Stimulated activated CD8-positive, alpha-beta memory T cell treated with anti-CD3 and anti-CD28 coated beads, Interleukin-15, amount 100 ng/mL, for 48 hours (primary cell): ENCODE data around the gene HNF4A.

Experiments
- DNase-seq, 2 donors: peaks; one replicate each; pipeline ENCODE4 v3.0.0-alpha.2; 2020; ENCODE audit warnings: low read depth in 2 of 2

Gene HNF4A

GRCh38 chr20:44392088-44392775 lies 36.7 kb downstream of the HNF4A start:
- DNase-seq, result no peak

- no peak for DNase-seq
Measured at GRCh38 chr20:44392776-44393607, 37.5 kb downstream of the HNF4A start.

DNA sequence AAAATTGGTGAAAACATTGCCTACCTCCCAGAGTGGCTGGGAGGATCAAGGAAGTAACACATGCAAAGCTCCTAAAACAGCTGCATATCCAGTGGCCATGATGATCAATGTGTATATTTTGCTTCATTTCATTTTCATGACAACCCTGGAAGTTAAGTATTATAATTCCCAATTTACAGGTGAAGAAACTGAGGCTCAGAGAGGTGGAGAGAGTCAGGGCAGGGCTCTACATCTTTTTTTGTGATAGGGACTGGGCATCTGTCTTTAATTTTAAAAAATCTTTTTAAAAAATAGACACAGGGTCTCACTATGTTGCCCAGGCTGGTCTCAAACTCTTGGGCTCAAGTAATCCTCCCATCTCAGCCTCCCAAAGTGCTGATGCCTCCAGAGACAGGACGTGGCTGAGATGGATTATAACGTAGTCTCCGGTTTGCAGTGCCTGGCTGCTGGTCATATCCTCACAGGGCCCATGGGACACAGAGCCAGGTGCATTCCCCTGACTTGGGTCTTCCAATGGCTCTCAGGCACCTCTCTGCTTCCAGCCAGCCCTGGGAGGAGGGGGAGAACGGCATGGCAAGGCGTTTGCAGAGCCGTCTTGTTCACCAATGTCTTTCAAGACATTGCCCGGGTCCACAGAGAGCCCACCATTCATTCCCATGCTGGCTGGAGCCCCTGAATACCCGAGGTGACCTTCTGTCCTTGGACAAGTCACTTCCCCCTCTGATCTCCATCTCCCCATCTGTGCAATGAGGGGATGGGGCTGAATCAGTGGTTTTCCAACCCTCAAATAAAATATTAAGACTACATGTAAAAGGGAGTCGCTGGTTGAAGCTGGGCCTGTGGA lies 38.3 kb downstream of the HNF4A start:
- no peak for DNase-seq

GRCh38 chr20:44394452-44394701 lies 38.9 kb downstream of the HNF4A start:
- DNase-seq, result no peak

- DNase-seq, result no peak
Measured at GRCh38 chr20:44394702-44395460, 39.4 kb downstream of the HNF4A start.

DNA sequence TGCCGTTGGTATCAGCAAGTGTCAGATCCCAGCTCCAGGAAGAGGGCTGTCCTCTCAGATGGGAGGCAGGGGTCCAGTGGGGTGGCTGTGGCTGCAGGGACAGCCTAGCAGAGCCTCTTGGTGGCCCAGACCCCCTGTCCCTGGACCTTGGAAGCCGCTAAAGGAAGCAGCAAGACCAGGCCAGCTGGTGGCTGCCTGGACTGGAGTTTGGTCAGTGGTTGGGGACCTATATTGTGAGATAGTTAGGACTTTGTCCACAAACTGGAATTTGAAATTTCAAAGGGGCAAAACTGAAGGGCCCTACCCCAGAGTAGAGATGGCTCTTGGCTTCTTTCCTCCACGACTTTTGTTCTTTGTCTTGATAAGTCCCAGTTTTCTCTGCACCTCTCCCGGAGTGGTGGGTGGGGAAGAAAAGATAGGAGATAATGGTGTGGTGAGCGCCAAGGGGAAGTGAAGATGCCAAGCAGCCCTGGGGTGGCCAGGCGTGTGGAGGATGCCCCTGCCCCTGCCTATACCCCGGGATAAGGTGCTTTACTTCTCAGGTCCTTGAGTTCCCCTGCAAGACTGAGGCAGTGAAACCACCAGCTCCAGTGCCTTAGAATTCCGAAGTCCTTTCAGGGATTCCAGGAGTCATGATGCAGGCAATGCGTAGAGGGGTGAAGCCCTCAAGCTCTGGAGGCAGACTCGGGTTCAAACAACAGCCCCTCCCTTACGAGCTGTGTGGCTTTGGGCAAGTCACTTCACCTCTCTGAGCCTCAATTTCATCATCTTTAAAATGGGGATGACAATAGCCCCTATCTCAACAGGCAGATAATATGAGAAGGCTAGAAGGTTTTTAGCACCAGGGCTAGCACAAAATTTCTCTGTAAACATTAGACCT lies 40.2 kb downstream of the HNF4A start:
- no peak for DNase-seq

- no peak for DNase-seq
Measured at GRCh38 chr20:44396369-44397130, 41.1 kb downstream of the HNF4A start.

DNA sequence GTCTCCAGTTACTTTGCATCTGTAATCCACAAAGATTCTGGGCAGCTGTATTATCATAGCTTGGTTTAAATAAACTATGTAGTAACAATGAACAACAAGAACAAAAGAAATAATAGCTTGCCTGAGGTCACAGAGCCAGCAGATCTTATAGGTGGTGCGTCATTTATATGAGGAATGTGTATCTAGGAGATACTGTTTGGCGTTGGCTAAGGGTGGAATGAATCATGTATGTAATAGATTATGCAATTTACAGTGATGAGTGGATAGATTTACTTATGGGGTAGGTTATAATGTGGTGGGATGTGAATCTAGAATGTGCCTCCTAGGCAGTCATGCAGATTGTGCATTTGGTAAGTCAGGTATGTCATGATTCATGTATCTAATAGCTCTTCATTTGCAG lies 42.8 kb downstream of the HNF4A start:
- no peak for DNase-seq

DNA sequence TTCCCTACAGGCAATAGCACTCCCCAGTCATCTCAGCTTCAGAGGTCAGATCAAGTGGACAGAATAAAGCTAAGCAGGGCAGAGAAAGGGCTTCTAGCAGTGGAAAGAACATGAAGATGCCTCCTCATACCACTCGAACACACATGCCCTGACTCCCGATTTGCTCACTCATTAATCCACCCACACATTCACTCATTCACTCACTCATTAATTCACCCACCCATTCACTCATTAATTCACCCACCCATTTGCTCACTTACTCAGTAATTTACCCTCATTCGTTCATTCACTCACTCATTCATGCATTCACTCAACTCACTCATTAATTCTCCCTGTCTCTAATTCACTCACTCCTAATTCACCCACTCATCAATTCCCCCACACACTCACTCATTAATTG lies 43.9 kb downstream of the HNF4A start:
- DNase-seq, result no peak

GRCh38 chr20:44400671-44400969 lies 45.1 kb downstream of the HNF4A start:
- DNase-seq, result no peak

GRCh38 chr20:44400970-44401769 lies 45.7 kb downstream of the HNF4A start:
- DNase-seq, result no peak

DNA sequence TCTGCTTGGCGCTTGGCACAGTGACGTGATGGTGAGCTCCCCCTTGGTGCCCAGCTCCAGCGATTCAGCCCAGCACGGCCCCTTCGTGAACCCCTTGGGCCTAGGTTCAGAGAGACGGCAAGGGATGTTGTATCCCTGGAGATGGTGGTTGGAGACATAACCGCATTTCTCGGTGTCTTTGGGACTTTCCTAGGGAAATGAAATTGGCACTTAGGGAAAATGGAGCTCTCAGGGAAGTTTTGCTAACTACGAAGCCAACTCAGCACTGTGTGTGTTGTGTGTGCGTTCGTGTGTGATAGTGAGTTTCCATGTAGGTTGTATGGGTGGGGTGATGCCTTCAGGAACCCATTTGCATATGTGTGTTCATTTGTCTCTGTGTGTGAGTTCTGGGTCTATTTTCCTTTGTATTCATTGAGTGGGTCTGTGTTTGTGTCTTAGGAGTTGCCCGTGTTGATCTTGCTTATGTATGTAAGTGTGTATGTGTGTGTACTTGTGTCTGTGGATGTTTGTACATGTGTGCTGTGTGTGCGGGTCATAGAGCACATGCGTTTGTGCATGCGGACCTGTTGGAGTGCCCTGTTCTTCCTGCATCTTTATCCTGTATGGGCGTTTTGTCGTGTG lies 46.4 kb downstream of the HNF4A start:
- no peak for DNase-seq

GRCh38 chr20:44402391-44403193 lies 47.1 kb downstream of the HNF4A start:
- DNase-seq, result no peak

DNA sequence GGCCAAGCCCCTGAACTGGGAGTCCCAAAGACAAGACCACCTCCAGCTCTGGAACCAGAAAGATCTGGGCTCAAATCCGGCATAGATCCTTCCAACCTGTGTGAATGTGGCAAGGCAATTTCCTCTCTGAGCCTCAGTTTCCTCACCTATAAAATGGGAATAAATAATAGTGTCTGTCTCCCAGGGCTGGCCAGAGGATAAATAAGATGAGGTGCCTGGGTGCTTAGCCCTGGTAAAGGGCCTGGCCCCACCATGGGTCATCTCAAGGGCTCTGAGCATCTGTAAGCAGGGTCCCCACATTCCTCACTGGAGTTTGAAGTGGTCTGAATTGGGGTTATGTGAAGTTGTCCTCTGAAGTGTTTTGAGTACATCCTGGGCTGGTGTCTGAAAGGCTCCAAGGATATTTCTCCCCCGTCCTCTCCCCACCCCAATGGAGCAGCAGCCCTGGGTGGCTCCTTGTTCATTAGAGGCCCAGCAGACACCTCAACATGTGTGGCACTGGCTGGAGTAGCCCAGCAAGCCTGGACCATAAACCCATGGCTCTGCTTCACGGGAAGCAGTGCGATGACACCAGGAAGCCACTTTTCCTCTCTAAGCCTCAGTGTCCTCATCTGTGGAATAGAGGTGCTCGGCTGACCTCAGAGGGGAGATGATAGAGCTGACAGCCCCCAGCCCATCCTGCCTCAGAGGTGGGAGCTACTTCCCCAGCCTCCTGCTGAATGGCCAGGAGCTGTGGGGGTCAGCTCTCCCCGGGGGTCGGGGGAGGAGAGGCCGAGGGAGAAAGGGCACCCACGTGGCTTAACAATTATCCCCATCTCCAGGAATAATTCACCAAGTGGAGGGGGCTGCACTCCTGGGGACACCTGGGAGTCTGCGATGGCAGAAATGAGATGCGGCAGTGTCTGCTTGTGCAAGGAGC lies 48.0 kb downstream of the HNF4A start:
- no peak for DNase-seq

DNA sequence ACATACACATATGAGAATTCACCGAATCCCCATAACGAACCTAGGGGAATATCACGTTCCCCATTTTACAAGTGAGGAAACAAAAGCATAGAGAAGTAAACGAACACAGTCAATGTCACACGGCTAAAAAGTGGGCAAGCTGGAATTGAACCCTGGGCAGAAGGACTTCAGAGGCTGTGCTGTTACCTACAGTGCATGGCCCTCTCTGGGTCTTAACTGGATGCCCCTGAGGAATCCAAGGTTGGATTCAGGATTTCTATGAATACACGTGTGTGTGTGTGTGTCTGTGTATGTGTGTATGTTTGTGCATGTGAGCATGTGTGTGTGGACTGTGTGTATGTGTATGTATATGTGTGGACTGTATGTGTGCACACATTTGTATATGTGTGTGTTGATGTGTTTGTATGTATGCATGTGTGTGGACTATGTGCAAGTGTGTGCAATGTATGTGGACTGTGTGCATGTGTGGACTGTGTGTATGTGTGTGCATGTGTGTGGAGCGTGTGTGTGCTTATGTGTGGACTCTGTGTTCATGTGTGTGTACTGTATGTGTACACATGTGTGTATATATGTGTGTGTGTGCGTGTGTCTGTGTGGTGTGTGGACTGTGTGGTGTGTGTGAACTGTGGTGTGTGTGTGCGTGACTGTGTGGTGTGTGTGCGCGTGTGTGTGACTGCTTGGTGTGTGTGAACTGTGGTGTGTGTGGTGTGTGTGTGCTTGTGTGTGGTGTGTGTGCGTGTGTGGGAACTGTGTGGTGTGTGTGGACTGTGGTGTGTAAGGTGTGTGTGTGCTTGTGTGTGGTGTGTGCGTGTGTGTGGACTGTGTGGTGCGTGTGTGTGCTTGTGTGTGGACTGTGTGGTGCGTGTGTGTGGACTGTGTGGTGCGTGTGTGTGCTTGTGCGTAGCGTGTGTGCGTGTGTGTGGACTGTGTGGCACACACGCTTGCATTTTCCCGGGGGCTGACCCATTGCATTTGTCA lies 49.0 kb downstream of the HNF4A start:
- DNase-seq, result no peak

- DNase-seq, result no peak
Measured at GRCh38 chr20:44405257-44405656, 49.8 kb downstream of the HNF4A start.
